ENCODE data around the gene NABP2. TPM values are rescaled to one million over a fixed set of nuclear protein-coding genes. Genes with fewer than 3 reads are reported as not detected.

The NABP2 gene
- polyA plus RNA-seq, 1 donor from 2014 or later, result 54.3 TPM

DNA sequence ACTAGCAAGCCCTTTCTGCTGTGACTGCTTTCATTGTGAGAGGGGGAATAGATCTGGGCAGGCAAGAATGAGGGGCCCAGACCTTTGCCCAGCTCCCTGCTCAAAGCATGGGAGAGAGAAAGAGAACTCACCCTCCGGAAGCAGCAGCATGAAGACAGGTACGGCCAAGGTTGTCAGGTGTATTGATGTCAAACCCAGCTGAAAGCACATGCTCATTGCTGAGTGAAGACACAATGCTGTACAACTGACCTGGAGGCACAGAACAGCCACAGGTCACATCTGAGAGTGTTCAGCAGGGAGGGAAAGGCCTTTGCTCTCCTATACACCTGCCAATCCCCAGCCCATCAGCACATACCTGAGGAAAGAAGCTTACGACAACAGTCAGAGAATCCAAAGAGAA is 28.5 kb downstream of the NABP2 start:
- no peaks in the 10 kb centered on the region for H3K27me3 ChIP-seq (ENCODE audit: insufficient read depth, low read depth, low read length)
- no peak overlapping the region for H3K27ac ChIP-seq (ENCODE audit: low read length)
- H3K9me2 ChIP-seq (ENCODE audit: insufficient read depth, low read length), result no peaks in the 10 kb centered on the region
- H4K20me1 ChIP-seq (ENCODE audit: insufficient read depth), result no peaks in the 10 kb centered on the region
- H3K9me3 ChIP-seq (ENCODE audit: low read length), result no peaks in the 10 kb centered on the region
- H3K4me3 ChIP-seq (ENCODE audit: low read length), result no peak overlapping the region
- no peak overlapping the region for H2AFZ ChIP-seq (ENCODE audit: low read depth, low read length)
- peaks cover 7% of the 10 kb centered on the region for H3K36me3 ChIP-seq (ENCODE audit: insufficient read depth, low read length)
- no peak for TF ChIP-seq MXI1 (conservative IDR thresholded peaks at IDR 0.05; ENCODE audit: poor library complexity, severe bottlenecking)
- no peak for TF ChIP-seq EP300 (conservative IDR thresholded peaks at IDR 0.05; ENCODE audit: poor library complexity, severe bottlenecking)
- no peak for TF ChIP-seq CTCF (IDR thresholded peaks at IDR 0.05; ENCODE audit: poor library complexity, severe bottlenecking)
- no peak for TF ChIP-seq POLR2AphosphoS5 (IDR thresholded peaks at IDR 0.05)
- TF ChIP-seq SMC3 (conservative IDR thresholded peaks at IDR 0.05; ENCODE audit: poor library complexity), result no peak
- no peak for TF ChIP-seq RAD21 (conservative IDR thresholded peaks at IDR 0.05)
- TF ChIP-seq TAF1 (IDR thresholded peaks at IDR 0.05; ENCODE audit: low read depth), result no peak
- TF ChIP-seq REST (IDR thresholded peaks at IDR 0.05; ENCODE audit: borderline replicate concordance), result no peak
- H3K4me2 ChIP-seq (ENCODE audit: low read length), result no peak overlapping the region
- no peak overlapping the region for H3K9ac ChIP-seq (ENCODE audit: low read length)
- H3K79me2 ChIP-seq (replicated peaks; ENCODE audit: insufficient read depth, low read length), result peaks cover 19% of the 10 kb centered on the region
- H3F3A ChIP-seq (ENCODE audit: insufficient read depth, low read length, poor library complexity, severe bottlenecking), result no peaks in the 10 kb centered on the region

GRCh38 chr12:56253091-56253490 is 28.9 kb downstream of the NABP2 start:
- Histone ChIP-seq H3K27ac (ENCODE audit: low read length) (no peak overlapping the region), H3K9me3 (ENCODE audit: low read length) (no peaks in the 10 kb centered on the region), H3F3A (ENCODE audit: insufficient read depth, low read length, poor library complexity, severe bottlenecking) (no peaks in the 10 kb centered on the region), H4K20me1 (ENCODE audit: insufficient read depth) (no peaks in the 10 kb centered on the region), H3K36me3 (ENCODE audit: insufficient read depth, low read length) (peaks cover 7% of the 10 kb centered on the region), H3K9ac (ENCODE audit: low read length) (no peak overlapping the region), H3K4me2 (ENCODE audit: low read length) (no peak overlapping the region), H3K79me2 (replicated peaks; ENCODE audit: insufficient read depth, low read length) (peaks cover 21% of the 10 kb centered on the region), H3K9me2 (ENCODE audit: insufficient read depth, low read length) (no peaks in the 10 kb centered on the region), H2AFZ (ENCODE audit: low read depth, low read length) (no peak overlapping the region), H3K4me3 (ENCODE audit: low read length) (no peak overlapping the region), H3K27me3 (ENCODE audit: insufficient read depth, low read depth, low read length) (no peaks in the 10 kb centered on the region)
- TF ChIP-seq REST (IDR thresholded peaks at IDR 0.05; ENCODE audit: borderline replicate concordance) (no peak), EZH2 (IDR thresholded peaks at IDR 0.05; ENCODE audit: borderline replicate concordance, insufficient read depth, low read length, poor library complexity, severe bottlenecking) (no peak), EP300 (conservative IDR thresholded peaks at IDR 0.05; ENCODE audit: poor library complexity, severe bottlenecking) (no peak)

Data from neural cell (in vitro differentiated cells).